PC-3 (cell line): ENCODE data around the gene NNMT. TPM values are rescaled to one million over a fixed set of nuclear protein-coding genes. Genes with fewer than 3 reads are reported as not detected.

Experiments used
- ATAC-seq: fragments of 200-7000 bp; cut with Tn5 transposase; 2 replicates; pipeline ENCODE4 v1.9.1; 2020; ENCODE audit warnings: mild to moderate bottlenecking, moderate library complexity
- BruUV-seq: library from RNA; stranded (reverse); fragments of 400-500 nt; replicated peaks from 2 replicates; lab custom pipeline; 2021; lab: Mats Ljungman, UMichigan
- CTCF ChIA-PET: fragments of 300-600 bp; sonication (Branson Sonifier 250); formaldehyde crosslinking; loops from one replicate; lab custom pipeline; 2022; ENCODE audit warnings: antibody characterized with exemption; lab: Charles Lee
- POLR2A ChIA-PET: fragments of 300-600 bp; sonication (Branson Sonifier 250); formaldehyde crosslinking; loops from one replicate; lab custom pipeline; 2022; ENCODE audit warnings: antibody characterized with exemption; ENCODE audit not compliant: unreplicated experiment; lab: Charles Lee
- DNase-seq: peaks from one replicate; pipeline ENCODE4 v3.0.0-alpha.2; 2015
- H2AFZ ChIP-seq: fragments of 300-600 bp; sonication (generic); 2 replicates; pipeline ENCODE4 v1.6.0; 2016; ENCODE audit warnings: antibody characterized with exemption, low read length
- H3F3A ChIP-seq: fragments of 300-600 bp; sonication (generic); one replicate; pipeline ENCODE4 v1.6.0; 2017; ENCODE audit warnings: antibody characterized with exemption, low read length, control low read depth, mild to moderate bottlenecking; ENCODE audit not compliant: unreplicated experiment
- H3K27ac ChIP-seq: fragments of 300-600 bp; sonication (generic); 2 replicates; pipeline ENCODE4 v1.5.1; 2016; ENCODE audit warnings: mild to moderate bottlenecking, low read length
- H3K27me3 ChIP-seq: fragments of 300-600 bp; sonication (generic); 2 replicates; pipeline ENCODE4 v1.6.1; 2016; ENCODE audit warnings: low read length, mixed read lengths
- H3K36me3 ChIP-seq: fragments of 300-600 bp; sonication (generic); 2 replicates; pipeline ENCODE4 v1.6.1; 2016; ENCODE audit warnings: low read depth, mixed run types, low read length, mixed read lengths
- H3K4me1 ChIP-seq: fragments of 300-600 bp; sonication (generic); 2 replicates; pipeline ENCODE4 v1.5.1; 2016; ENCODE audit warnings: low read length; ENCODE audit not compliant: insufficient read depth
- H3K4me2 ChIP-seq: fragments of 300-600 bp; sonication (generic); 2 replicates; pipeline ENCODE4 v1.6.0; 2016; ENCODE audit warnings: low read length
- H3K4me3 ChIP-seq: fragments of 300-600 bp; sonication (generic); 2 replicates; pipeline ENCODE4 v1.5.1; 2016; ENCODE audit warnings: mild to moderate bottlenecking, low read length, mixed read lengths
- H3K79me2 ChIP-seq: fragments of 300-600 bp; sonication (generic); 2 replicates; pipeline ENCODE4 v1.6.1; 2017; ENCODE audit warnings: low read length, mixed read lengths
- H3K9ac ChIP-seq: fragments of 300-600 bp; sonication (generic); 2 replicates; pipeline ENCODE4 v1.6.0; 2016; ENCODE audit warnings: mild to moderate bottlenecking, low read length
- H3K9me2 ChIP-seq: fragments of 300-600 bp; sonication (generic); replicated peaks from 2 replicates; pipeline ENCODE4 v1.6.1; 2016; ENCODE audit warnings: mixed run types, low read length, mixed read lengths
- H3K9me3 ChIP-seq: fragments of 300-600 bp; sonication (generic); 2 replicates; pipeline ENCODE4 v1.6.1; 2016; ENCODE audit warnings: low read length, mixed read lengths
- H4K20me1 ChIP-seq: fragments of 300-600 bp; sonication (generic); 2 replicates; pipeline ENCODE4 v1.6.1; 2016; ENCODE audit warnings: low read length, mixed read lengths
- CTCF ChIP-seq: fragments of 300-600 bp; sonication (generic); conservative IDR thresholded peaks from 2 replicates; pipeline ENCODE4 v1.5.1; 2017; ENCODE audit warnings: antibody characterized with exemption, low read depth, mild to moderate bottlenecking, low read length
- EZH2 ChIP-seq: fragments of 300-600 bp; sonication (generic); IDR thresholded peaks from one replicate; pipeline ENCODE4 v1.6.1; 2017; ENCODE audit warnings: antibody characterized with exemption, mild to moderate bottlenecking, low read length; ENCODE audit not compliant: unreplicated experiment
- EZH2phosphoT487 ChIP-seq: fragments of 300-600 bp; sonication (generic); IDR thresholded peaks from 2 replicates; pipeline ENCODE4 v1.6.1; 2018; ENCODE audit warnings: mild to moderate bottlenecking, antibody characterized with exemption, low read length, borderline replicate concordance
- intact Hi-C: fragments of 100-400 bp; cut with micrococcal nuclease; formaldehyde crosslinking; loops from 2 replicates; pipeline ENCODE4 v1.9.0; 2023
- total RNA-seq: library from RNA; depleted of rRNA; stranded (reverse); fragments of >200 nt; gene quantifications from 2 replicates; pipeline ENCODE4 v1.2.3, GENCODE V29; 2014

Gene NNMT
- total RNA-seq, 1 experiment from 2014 or later = 23.3 TPM

GRCh38 chr11:114344494-114344893, 48.3 kb downstream of the NNMT start:
- ChIA-PET POLR2A (no interaction called here), CTCF (no interaction called here)
- no peak for DNase-seq
- Histone ChIP-seq H3K4me3 (no peak overlapping the region), H2AFZ (no peak overlapping the region), H3K9me2 (no peaks in the 10 kb centered on the region), H3K27ac (no peak overlapping the region), H3K27me3 (no peaks in the 10 kb centered on the region), H3F3A (no peaks in the 10 kb centered on the region), H3K9ac (no peak overlapping the region), H3K4me2 (no peak overlapping the region), H3K36me3 (no peaks in the 10 kb centered on the region; the same call in 1 of the 2 replicates), H3K4me1 (peaks cover 24% of the 10 kb centered on the region), H3K9me3 (no peaks in the 10 kb centered on the region), H4K20me1 (no peaks in the 10 kb centered on the region), H3K79me2 (no peaks in the 10 kb centered on the region)
- no peak for ATAC-seq
- no TSS peak for BruUV-seq
- intact Hi-C loops = loop anchor here (5.0 kb wide), 1 partner anchor 243 kb away; no protein-coding TSS in a partner anchor
- TF ChIP-seq EZH2phosphoT487 (no peak), CTCF (no peak), EZH2 (no peak)

- CTCF ChIA-PET = no interaction called here
- Histone ChIP-seq H2AFZ (no peak overlapping the region), H3K4me2 (no peak overlapping the region)
Observed at GRCh38 chr11:114345575-114346222, 49.5 kb downstream of the NNMT start.

More at GRCh38 chr11:114345575-114346222, 49.5 kb downstream of the NNMT start:
- no peaks in the 10 kb centered on the region for H3K27me3 ChIP-seq
- ATAC-seq = no peak
- TF ChIP-seq EZH2phosphoT487 = no peak
- no peak for TF ChIP-seq EZH2
- no peak for TF ChIP-seq CTCF
- no peak overlapping the region for H3K9ac ChIP-seq
- DNase-seq = no peak
- H3K79me2 ChIP-seq = no peaks in the 10 kb centered on the region
- no peaks in the 10 kb centered on the region for H3F3A ChIP-seq
- peaks cover 26% of the 10 kb centered on the region for H3K4me1 ChIP-seq
- H3K36me3 ChIP-seq = no peaks in the 10 kb centered on the region; the same call in 1 of the 2 replicates
- H4K20me1 ChIP-seq = no peaks in the 10 kb centered on the region
- no peaks in the 10 kb centered on the region for H3K9me2 ChIP-seq
- no TSS peak for BruUV-seq
- H3K27ac ChIP-seq = no peak overlapping the region
- H3K4me3 ChIP-seq = no peak overlapping the region
- POLR2A ChIA-PET = no interaction called here
- no peaks in the 10 kb centered on the region for H3K9me3 ChIP-seq
- intact Hi-C loops = no loop called here
